K562 (cell line): ENCODE results near the gene KRT31. TPM values are rescaled to one million over a fixed set of nuclear protein-coding genes. Genes with fewer than 3 reads are reported as not detected.

Experiments
- ATAC-seq: fragments of 200-7000 bp; cut with Tn5 transposase; 3 replicates; pipeline ENCODE4 v1.9.1; 2020; ENCODE audit warnings: moderate library complexity
- BruUV-seq: library from RNA; stranded (reverse); fragments of 400-500 nt; replicated peaks from 2 replicates; lab custom pipeline; 2021; lab: Mats Ljungman, UMichigan
- CTCF ChIA-PET: fragments of 300-600 bp; formaldehyde crosslinking; extraction: SDS; loops from one replicate; lab custom pipeline; 2021; ENCODE audit warnings: low intra/inter-chr PET ratio; lab: Yijun Ruan, JAX
- POLR2A ChIA-PET: fragments of 300-600, 350-650 bp; sonication (Branson Sonifier 250); formaldehyde crosslinking; extraction: SDS; loops from one replicate; lab custom pipeline; 2021; ENCODE audit warnings: antibody characterized with exemption, inconsistent platforms; lab: Yijun Ruan, JAX
- DNase-seq, 4 experiments: peaks; one replicate each; pipeline versions ENCODE4 v3.0.0 to v3.0.0-alpha.2; 2011 to 2018; ENCODE audit warnings: low spot score in 3 of 4, mixed read lengths in 3 of 4; ENCODE audit errors: extremely low read depth in 1 of 4
- FAIRE-seq: peaks from 2 replicates; lab custom pipeline; 2011; peaks lifted over from hg19 to GRCh38; lab: Jason Lieb, UNC
- H2AFZ ChIP-seq: 2 replicates; pipeline ENCODE4 v1.6.0; 2011; ENCODE audit warnings: low read depth, low read length, control low read depth, inconsistent platforms
- H3K27ac ChIP-seq: fragments of 200-600 bp; 3 replicates; pipeline ENCODE4 v1.8.0; 2011; ENCODE audit warnings: low read depth, mild to moderate bottlenecking, control low read depth, inconsistent platforms, low read length, moderate library complexity, mixed read lengths; ENCODE audit errors: extremely low read depth
- H3K27me3 ChIP-seq, 2 experiments: fragments of 300-600 bp in 1 of 2; 2 replicates in 1 of 2; 3 replicates in 1 of 2; pipeline versions ENCODE4 v1.6.0 to v1.8.0; 2011; ENCODE audit warnings: inconsistent platforms in 2 of 2, low read length in 2 of 2, mild to moderate bottlenecking in 1 of 2, mixed read lengths in 1 of 2, moderate library complexity in 1 of 2; ENCODE audit not compliant: control insufficient read depth in 2 of 2, insufficient read depth in 2 of 2
- H3K36me3 ChIP-seq: fragments of 300-600 bp; 3 replicates; pipeline ENCODE4 v1.8.0; 2011; ENCODE audit warnings: mild to moderate bottlenecking, low read length, inconsistent platforms; ENCODE audit not compliant: control insufficient read depth, insufficient read depth
- H3K4me1 ChIP-seq, 2 experiments: fragments of 200-600 bp in 1 of 2; replicated peaks in 1 of 2; 2 replicates in 1 of 2; 3 replicates in 1 of 2; pipeline versions ENCODE4 v1.5.1 to v1.8.0; 2011; ENCODE audit warnings: inconsistent platforms in 2 of 2, low read length in 2 of 2, mild to moderate bottlenecking in 1 of 2, mixed read lengths in 1 of 2, moderate library complexity in 1 of 2; ENCODE audit not compliant: control insufficient read depth in 2 of 2, insufficient read depth in 2 of 2
- H3K4me2 ChIP-seq: 2 replicates; pipeline ENCODE4 v1.6.1; 2011; ENCODE audit warnings: low read length, control low read depth, inconsistent platforms, mixed read lengths; ENCODE audit not compliant: insufficient read depth
- H3K4me3 ChIP-seq: fragments of 200-600 bp; sonication (generic), shearing (Covaris generic); 2 replicates; pipeline ENCODE4 v1.5.1; 2016; ENCODE audit warnings: control low read depth, inconsistent platforms
- H3K79me2 ChIP-seq: fragments of 200-600 bp; 3 replicates; pipeline ENCODE4 v1.8.0; 2011; ENCODE audit warnings: low read length, inconsistent platforms; ENCODE audit not compliant: control insufficient read depth, insufficient read depth
- H3K9ac ChIP-seq, 2 experiments: 2 replicates each; pipeline versions ENCODE4 v1.6.0 to v1.6.1; 2011; ENCODE audit warnings: low read depth in 2 of 2, low read length in 2 of 2, control low read depth in 1 of 2, inconsistent platforms in 1 of 2, mild to moderate bottlenecking in 1 of 2, mixed read lengths in 1 of 2; ENCODE audit not compliant: insufficient read depth in 1 of 2
- H3K9me1 ChIP-seq: one replicate; pipeline ENCODE4 v1.6.0; 2011; ENCODE audit warnings: inconsistent platforms, mild to moderate bottlenecking, low read length, moderate library complexity; ENCODE audit not compliant: control insufficient read depth, insufficient read depth
- H3K9me3 ChIP-seq: replicated peaks from 2 replicates; pipeline ENCODE4 v1.5.1; 2011; ENCODE audit warnings: low read depth, low read length, inconsistent platforms; ENCODE audit not compliant: control insufficient read depth, insufficient read depth
- H4K20me1 ChIP-seq: replicated peaks from 2 replicates; pipeline ENCODE4 v1.6.1; 2011; ENCODE audit warnings: low read length, inconsistent platforms, mixed read lengths; ENCODE audit not compliant: control insufficient read depth, insufficient read depth
- RAD21 ChIP-seq, 2 experiments: fragments of 250-450 bp in 1 of 2; fragments of 450-650 bp in 1 of 2; sonication (Bioruptor Pico) in 1 of 2; formaldehyde crosslinking in 1 of 2; IDR thresholded peaks in 1 of 2; conservative IDR thresholded peaks in 1 of 2; 2 replicates each; pipeline versions ENCODE4 v1.4.0 to v1.8.0; 2020 to 2022; ENCODE audit warnings: mild to moderate bottlenecking in 2 of 2, moderate library complexity in 1 of 2
- ZBTB7A ChIP-seq: IDR thresholded peaks from 2 replicates; pipeline ENCODE4 v1.6.1; 2011; ENCODE audit warnings: low read depth, mild to moderate bottlenecking, low read length, moderate library complexity, borderline replicate concordance; ENCODE audit not compliant: control insufficient read depth
- ZC3H4 ChIP-seq: sonication (generic); formaldehyde crosslinking; IDR thresholded peaks from 2 replicates; pipeline ENCODE4 v1.9.0; 2021; ENCODE audit warnings: missing genetic modification reagents, borderline replicate concordance
- WGBS: fragments of 100-300 bp; shearing (Covaris generic); methylation state at CpG from one replicate; pipeline ENCODE4 v1.1.6; 2016; ENCODE audit warnings: low coverage, mixed read lengths; ENCODE audit not compliant: insufficient coverage; ENCODE audit errors: missing lambda C conversion rate; 5-methylcytosine and 5-hydroxymethylcytosine counted together
- in situ Hi-C: fragments of 300-500 bp; cut with MboI; formaldehyde crosslinking; loops from 4 replicates; pipeline ENCODE4 v1.15.0; 2018; ENCODE audit warnings: inconsistent platforms, mixed read lengths
- intact Hi-C: fragments of 100-400 bp; cut with micrococcal nuclease; formaldehyde crosslinking; loops from 2 replicates; pipeline ENCODE4 v1.14.2; 2022
- polyA plus RNA-seq, 8 experiments: library from polyadenylated mRNA; depleted of rRNA in 4 of 8; stranded (reverse) in 5 of 8; unstranded in 3 of 8; fragments of >200 nt; fragmentation: Nextera tagmentation in 2 of 8; fragmentation: Illumina TruSeq in 1 of 8; extraction: Ambion mirVana in 2 of 8; extraction: Trizol in 1 of 8; gene quantifications; 2 replicates each; pipeline versions ENCODE4 v1.2.1 to v1.2.3, GENCODE V29; 2011 to 2014; ENCODE audit warnings: inconsistent platforms in 1 of 8, missing spikeins in 1 of 8
- total RNA-seq, 7 experiments: library from RNA; depleted of rRNA in 6 of 7; stranded (reverse); fragments of >200 nt in 6 of 7; fragmentation: Illumina TruSeq in 2 of 7; extraction: Trizol in 2 of 7; gene quantifications; 2 replicates each; pipeline versions ENCODE4 v1.2.1 to v1.2.3, GENCODE V29; 2011 to 2021; ENCODE audit warnings: low replicate concordance in 1 of 7
- TF ChIP-seq, protein P1 (sequence below), 3 experiments: IDR thresholded peaks in 2 of 3; conservative IDR thresholded peaks in 1 of 3; 2 replicates each; pipeline ENCODE4 v1.5.1; 2011 to 2012; ENCODE audit warnings: low read length in 3 of 3, mild to moderate bottlenecking in 3 of 3, control low read depth in 2 of 3, improper control_type of control experiment in 1 of 3, inconsistent platforms in 1 of 3, low read depth in 1 of 3, mixed read lengths in 1 of 3, moderate library complexity in 1 of 3; ENCODE audit not compliant: insufficient read depth in 2 of 3
- TF ChIP-seq, protein P2 (sequence below): sonication (generic); formaldehyde crosslinking; IDR thresholded peaks from 2 replicates; pipeline ENCODE4 v1.8.0; 2022; ENCODE audit warnings: missing genetic modification reagents, mild to moderate bottlenecking, moderate library complexity, borderline replicate concordance

The KRT31 gene
- total and polyA plus RNA-seq, 9 of the 15 experiments (the other 6 are each of a cell fraction or from before 2014, with no cell fraction given) = not detected

DNA sequence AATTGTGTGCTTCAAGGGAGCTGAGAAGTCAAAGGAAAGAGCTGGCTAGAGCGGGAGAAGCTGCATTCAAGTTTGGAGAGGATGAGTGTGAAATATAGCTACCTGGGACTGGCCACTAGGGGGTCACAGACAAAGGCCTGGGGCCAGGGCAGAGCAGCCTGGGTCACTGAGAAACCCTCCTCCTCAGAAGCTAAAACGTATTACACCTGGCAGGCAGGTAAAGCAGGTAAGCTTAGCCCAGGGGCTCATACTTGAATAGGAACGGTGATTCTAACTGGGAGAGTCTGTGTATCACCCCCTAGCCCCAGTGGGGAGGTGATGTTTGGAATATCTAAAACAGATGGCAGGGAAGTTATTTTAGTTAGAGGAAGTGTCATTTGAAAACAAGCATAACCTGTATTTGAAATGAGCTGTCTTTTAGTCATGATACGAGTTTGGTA lies 20.2 kb upstream of the KRT31 start:
- Histone ChIP-seq H4K20me1 (no peaks in the 10 kb centered on the region), H3K9ac (no peak overlapping the region), H3K36me3 (no peaks in the 10 kb centered on the region), H3K9me1 (no peaks in the 10 kb centered on the region), H3K9me3 (no peaks in the 10 kb centered on the region), H3K4me3 (no peak overlapping the region), H3K79me2 (no peaks in the 10 kb centered on the region), H3K4me2 (no peak overlapping the region), H3K4me1 (no peaks in the 10 kb centered on the region), H3K27me3 (peaks cover 18 to 42% of the 10 kb centered on the region in 2 experiments; a peak in 4 of 5 replicates), H3K27ac (no peak overlapping the region), H2AFZ (no peak overlapping the region)
- ATAC-seq = peak; percentile 84
- in situ Hi-C loops = no loop called here
- FAIRE-seq = no peak
- BruUV-seq = no TSS peak
- WGBS = 2% methylated on average over 4 of the region's 4 CpGs
- TF ChIP-seq RAD21 (CRISPR knock-in tag; conservative IDR thresholded peaks at IDR 0.05 in 1 of 2, IDR thresholded peaks at IDR 0.05 in 1 of 2) (peak in 1 of 2 experiments; percentile 27; a peak in 2 of 4 replicates), ZC3H4 (CRISPR knock-in tag) (no peak), ZBTB7A (no peak)
- TF ChIP-seq, protein P1, sequence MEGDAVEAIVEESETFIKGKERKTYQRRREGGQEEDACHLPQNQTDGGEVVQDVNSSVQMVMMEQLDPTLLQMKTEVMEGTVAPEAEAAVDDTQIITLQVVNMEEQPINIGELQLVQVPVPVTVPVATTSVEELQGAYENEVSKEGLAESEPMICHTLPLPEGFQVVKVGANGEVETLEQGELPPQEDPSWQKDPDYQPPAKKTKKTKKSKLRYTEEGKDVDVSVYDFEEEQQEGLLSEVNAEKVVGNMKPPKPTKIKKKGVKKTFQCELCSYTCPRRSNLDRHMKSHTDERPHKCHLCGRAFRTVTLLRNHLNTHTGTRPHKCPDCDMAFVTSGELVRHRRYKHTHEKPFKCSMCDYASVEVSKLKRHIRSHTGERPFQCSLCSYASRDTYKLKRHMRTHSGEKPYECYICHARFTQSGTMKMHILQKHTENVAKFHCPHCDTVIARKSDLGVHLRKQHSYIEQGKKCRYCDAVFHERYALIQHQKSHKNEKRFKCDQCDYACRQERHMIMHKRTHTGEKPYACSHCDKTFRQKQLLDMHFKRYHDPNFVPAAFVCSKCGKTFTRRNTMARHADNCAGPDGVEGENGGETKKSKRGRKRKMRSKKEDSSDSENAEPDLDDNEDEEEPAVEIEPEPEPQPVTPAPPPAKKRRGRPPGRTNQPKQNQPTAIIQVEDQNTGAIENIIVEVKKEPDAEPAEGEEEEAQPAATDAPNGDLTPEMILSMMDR (IDR thresholded peaks at IDR 0.05 in 2 of 3, conservative IDR thresholded peaks at IDR 0.05 in 1 of 3; ENCODE audit: insufficient read depth in 2 of 3, low read depth in 1 of 3, low read length in 3 of 3) = peak; percentile 52 to 67 (median 55)
- TF ChIP-seq, protein P2, sequence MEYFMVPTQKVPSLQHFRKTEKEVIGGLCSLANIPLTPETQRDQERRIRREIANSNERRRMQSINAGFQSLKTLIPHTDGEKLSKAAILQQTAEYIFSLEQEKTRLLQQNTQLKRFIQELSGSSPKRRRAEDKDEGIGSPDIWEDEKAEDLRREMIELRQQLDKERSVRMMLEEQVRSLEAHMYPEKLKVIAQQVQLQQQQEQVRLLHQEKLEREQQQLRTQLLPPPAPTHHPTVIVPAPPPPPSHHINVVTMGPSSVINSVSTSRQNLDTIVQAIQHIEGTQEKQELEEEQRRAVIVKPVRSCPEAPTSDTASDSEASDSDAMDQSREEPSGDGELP (CRISPR knock-in tag) = no peak
- intact Hi-C loops = no loop called here
- DNase-seq = peak; percentile 16 to 59 (median 53)
- POLR2A ChIA-PET = interaction anchor here (0.5 to 1.9 kb wide), 3 partner anchors 9 to 273 kb away, joined by 3 to 8 read pairs (median 3); no protein-coding TSS in a partner anchor
- CTCF ChIA-PET = no interaction called here
